Uterus (tissue), 4 donors: Measurements from ENCODE around the gene PGK1. TPM values are rescaled to one million over a fixed set of nuclear protein-coding genes. Genes with fewer than 3 reads are reported as not detected.
"Not testable (repeated sequence)": the region's sequence is repeated elsewhere in the genome, so short reads cannot be mapped to it uniquely, and the experiment has no call there.

Experiments
- DNase-seq, 2 donors: peaks; one replicate each; pipeline ENCODE4 v3.0.0-alpha.2; 2019 to 2020
- H3K27ac ChIP-seq, 2 donors: fragments of 200-600 bp; sonication (generic); 1 replicate in 1 of 2; 2 replicates in 1 of 2; pipeline ENCODE4 v1.5.1; 2016 to 2018
- H3K27me3 ChIP-seq, 2 donors: fragments of 200-600 bp; sonication (generic); one replicate each; pipeline ENCODE4 v1.5.1; 2018 to 2019; ENCODE audit warnings: control low read depth in 1 of 2
- H3K36me3 ChIP-seq, 2 donors: fragments of 200-600 bp; sonication (generic); one replicate each; pipeline ENCODE4 v1.5.1; 2019; ENCODE audit warnings: control low read depth in 1 of 2
- H3K4me1 ChIP-seq, 2 donors: fragments of 200-600 bp; sonication (generic); one replicate each; pipeline ENCODE4 v1.5.1; 2018 to 2019; ENCODE audit warnings: control low read depth in 1 of 2
- H3K4me3 ChIP-seq, 2 donors: fragments of 200-600 bp; sonication (generic); 1 replicate in 1 of 2; 2 replicates in 1 of 2; pipeline ENCODE4 v1.5.1; 2018 to 2019; ENCODE audit warnings: mild to moderate bottlenecking in 1 of 2
- H3K9me3 ChIP-seq, 2 donors: fragments of 200-600 bp; sonication (generic); one replicate each; pipeline ENCODE4 v1.5.1; 2019; ENCODE audit warnings: control low read depth in 1 of 2
- POLR2A ChIP-seq, 2 donors: fragments of 450-650 bp; IDR thresholded peaks; one replicate each; pipeline ENCODE4 v1.6.1; 2016; ENCODE audit warnings: antibody characterized with exemption in 2 of 2, mild to moderate bottlenecking in 1 of 2, moderate library complexity in 1 of 2
- intact Hi-C: fragments of 100-400 bp; cut with DNase I; formaldehyde crosslinking; loops from one replicate; pipeline ENCODE4 v1.15.1; 2023; ENCODE audit warnings: low total_unique reads
- total RNA-seq, 4 donors: library from RNA; depleted of rRNA in 3 of 4; stranded (reverse); fragments of >200 nt in 3 of 4; gene quantifications; one replicate each; pipeline versions ENCODE4 v1.1.0 to v1.2.4, GENCODE V29; 2014 to 2023
- TF ChIP-seq, protein P1 (sequence below), 4 experiments: fragments of 200-600 bp in 2 of 4; fragments of 450-650 bp in 2 of 4; sonication (generic) in 2 of 4; IDR thresholded peaks; one replicate each; pipeline ENCODE4 v1.5.1; 2016 to 2019; ENCODE audit warnings: antibody characterized with exemption in 4 of 4, mild to moderate bottlenecking in 2 of 4, moderate library complexity in 1 of 4
- donor health status: DM: yes; HTN: yes; CAD: no.

The PGK1 gene
- total RNA-seq, 4 donors from 2014 or later: 84.5 to 151 (median 132) TPM

- no peak for TF ChIP-seq POLR2A (IDR thresholded peaks at IDR 0.05)
- TF ChIP-seq, protein P1, sequence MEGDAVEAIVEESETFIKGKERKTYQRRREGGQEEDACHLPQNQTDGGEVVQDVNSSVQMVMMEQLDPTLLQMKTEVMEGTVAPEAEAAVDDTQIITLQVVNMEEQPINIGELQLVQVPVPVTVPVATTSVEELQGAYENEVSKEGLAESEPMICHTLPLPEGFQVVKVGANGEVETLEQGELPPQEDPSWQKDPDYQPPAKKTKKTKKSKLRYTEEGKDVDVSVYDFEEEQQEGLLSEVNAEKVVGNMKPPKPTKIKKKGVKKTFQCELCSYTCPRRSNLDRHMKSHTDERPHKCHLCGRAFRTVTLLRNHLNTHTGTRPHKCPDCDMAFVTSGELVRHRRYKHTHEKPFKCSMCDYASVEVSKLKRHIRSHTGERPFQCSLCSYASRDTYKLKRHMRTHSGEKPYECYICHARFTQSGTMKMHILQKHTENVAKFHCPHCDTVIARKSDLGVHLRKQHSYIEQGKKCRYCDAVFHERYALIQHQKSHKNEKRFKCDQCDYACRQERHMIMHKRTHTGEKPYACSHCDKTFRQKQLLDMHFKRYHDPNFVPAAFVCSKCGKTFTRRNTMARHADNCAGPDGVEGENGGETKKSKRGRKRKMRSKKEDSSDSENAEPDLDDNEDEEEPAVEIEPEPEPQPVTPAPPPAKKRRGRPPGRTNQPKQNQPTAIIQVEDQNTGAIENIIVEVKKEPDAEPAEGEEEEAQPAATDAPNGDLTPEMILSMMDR (IDR thresholded peaks at IDR 0.05): no peak
- Histone ChIP-seq H3K36me3 (no peaks in the 10 kb centered on the region), H3K27me3 (no peaks in the 10 kb centered on the region), H3K4me3 (no peak overlapping the region), H3K4me1 (no peaks in the 10 kb centered on the region), H3K9me3 (no peaks in the 10 kb centered on the region), H3K27ac (no peak overlapping the region)
- no peak for DNase-seq
- intact Hi-C loops: no loop called here
These were observed 32.7 kb upstream of the PGK1 start for GRCh38 chrX:78071331-78071730.

DNA sequence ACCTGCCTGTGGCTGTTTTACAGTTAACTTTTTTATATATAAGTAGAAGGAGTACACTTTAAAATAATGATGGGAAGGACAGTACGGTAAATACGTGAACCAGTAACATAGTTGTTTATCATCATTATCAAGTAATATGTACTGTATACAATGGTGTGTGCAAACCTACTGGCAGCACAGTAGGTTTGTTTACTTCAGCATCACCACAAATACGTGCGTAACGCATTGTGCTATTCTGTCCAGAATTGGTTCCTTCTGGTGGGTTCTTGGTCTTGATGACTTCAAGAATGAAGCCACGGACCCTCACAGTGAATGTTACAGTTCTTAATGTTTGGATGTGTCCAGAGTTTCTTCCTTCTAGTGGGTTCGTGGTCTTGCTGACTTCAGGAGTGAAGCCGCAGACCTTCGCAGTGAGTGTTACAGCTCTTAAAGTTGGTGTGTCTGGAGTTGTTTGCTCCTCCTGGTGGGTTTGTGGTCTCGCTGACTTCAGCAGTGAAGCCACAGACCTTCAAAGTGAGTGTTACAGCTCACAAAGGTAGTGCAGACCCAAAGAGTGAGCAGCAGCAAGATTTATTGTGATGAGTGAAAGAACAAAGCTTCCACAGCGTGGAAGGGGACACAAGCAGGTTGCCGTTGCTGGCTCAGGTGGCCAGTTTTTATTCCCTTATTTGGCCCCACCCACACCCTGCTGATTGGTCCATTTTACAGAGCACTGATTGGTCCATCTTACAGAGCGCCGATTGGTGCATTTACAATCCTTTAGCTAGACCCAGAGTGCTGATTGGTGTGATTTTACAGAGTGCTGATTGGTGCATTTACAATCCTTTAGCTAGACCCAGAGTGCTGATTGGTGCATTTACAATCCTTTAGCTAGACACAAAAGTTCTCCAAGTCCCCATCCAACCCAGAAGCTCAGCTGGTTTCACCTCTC is 30.6 kb upstream of the PGK1 start:
- H3K27ac ChIP-seq, H3K9me3 ChIP-seq, H3K36me3 ChIP-seq, H3K27me3 ChIP-seq, DNase-seq, intact Hi-C loops, H3K4me1 ChIP-seq, H3K4me3 ChIP-seq: not testable (repeated sequence)

DNA sequence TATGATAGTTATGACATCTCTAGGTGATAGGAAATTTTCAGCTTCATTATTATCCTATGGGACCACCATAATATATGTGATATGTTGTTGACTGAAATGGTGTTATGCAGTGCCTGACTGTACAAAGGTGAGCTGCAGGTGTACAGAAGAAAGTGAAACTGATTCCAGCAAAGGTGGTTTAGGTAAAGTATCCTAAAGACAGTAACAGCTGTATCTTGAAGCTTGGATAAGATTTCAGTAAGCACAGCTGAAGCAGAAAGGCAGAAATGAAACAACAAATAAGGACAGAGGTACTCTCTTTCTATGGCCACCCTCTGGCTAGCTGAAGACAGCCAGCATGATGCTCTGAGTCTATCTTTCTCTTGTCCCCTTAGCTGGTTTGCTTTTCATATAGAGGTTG is 30.0 kb upstream of the PGK1 start:
- H3K27ac ChIP-seq: no peak overlapping the region
- no peaks in the 10 kb centered on the region for H3K9me3 ChIP-seq
- intact Hi-C loops: no loop called here
- no peaks in the 10 kb centered on the region for H3K27me3 ChIP-seq
- no peak for TF ChIP-seq POLR2A (IDR thresholded peaks at IDR 0.05)
- TF ChIP-seq, protein P1 (IDR thresholded peaks at IDR 0.05): no peak
- no peak for DNase-seq
- H3K4me3 ChIP-seq: no peak overlapping the region
- H3K4me1 ChIP-seq: no peaks in the 10 kb centered on the region
- H3K36me3 ChIP-seq: no peaks in the 10 kb centered on the region

GRCh38 chrX:78075787-78076389 is 28.2 kb upstream of the PGK1 start:
- intact Hi-C loops: no loop called here
- DNase-seq: no peak
- Histone ChIP-seq H3K9me3 (no peaks in the 10 kb centered on the region), H3K4me1 (no peaks in the 10 kb centered on the region), H3K27me3 (no peaks in the 10 kb centered on the region), H3K4me3 (no peak overlapping the region), H3K36me3 (no peaks in the 10 kb centered on the region), H3K27ac (no peak overlapping the region)
- TF ChIP-seq, protein P1 (IDR thresholded peaks at IDR 0.05): no peak
- TF ChIP-seq POLR2A (IDR thresholded peaks at IDR 0.05): no peak

DNA sequence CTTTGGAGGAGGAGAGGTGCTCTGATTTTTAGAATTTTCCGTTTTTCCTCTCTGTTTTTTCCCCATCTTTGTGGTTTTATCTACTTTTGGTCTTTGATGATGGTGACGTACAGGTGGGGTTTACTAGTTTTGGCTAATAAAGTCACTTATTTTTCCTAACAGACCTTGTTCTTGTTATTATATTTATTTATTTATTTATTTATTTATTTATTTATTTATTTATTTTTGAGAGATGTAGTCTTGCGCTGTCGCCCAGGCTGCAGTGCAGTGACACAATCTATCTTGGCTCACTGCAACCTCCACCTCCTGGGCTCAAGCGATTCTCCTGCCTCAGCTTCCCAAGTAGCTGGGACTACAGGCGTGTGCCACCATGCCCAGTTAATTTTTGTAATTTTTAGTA is 22.6 kb upstream of the PGK1 start:
- H3K4me3 ChIP-seq, DNase-seq, H3K9me3 ChIP-seq, H3K27ac ChIP-seq, H3K4me1 ChIP-seq, H3K36me3 ChIP-seq, H3K27me3 ChIP-seq, intact Hi-C loops: not testable (repeated sequence)

DNA sequence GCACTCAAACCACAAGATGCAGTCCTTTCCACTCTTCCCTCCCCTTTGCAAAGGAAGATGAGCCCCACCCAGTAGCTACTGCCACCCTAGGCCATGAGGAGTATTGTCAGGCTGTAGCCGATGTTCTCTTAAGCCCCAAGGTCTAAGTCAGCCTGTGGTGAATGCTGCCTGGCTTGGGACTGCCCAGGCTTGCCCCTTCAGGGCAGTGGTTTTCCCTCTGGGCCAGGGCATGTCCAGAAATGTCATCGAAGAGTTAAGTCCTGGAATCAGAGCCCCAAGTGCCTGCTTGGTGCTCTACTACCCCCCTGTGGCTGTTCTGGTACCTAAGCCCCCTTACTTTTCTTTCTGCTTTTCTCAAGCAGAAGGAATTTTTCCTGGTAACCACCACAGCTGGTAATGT is 11.8 kb upstream of the PGK1 start:
- TF ChIP-seq, protein P1 (IDR thresholded peaks at IDR 0.05): no peak
- TF ChIP-seq POLR2A (IDR thresholded peaks at IDR 0.05): no peak
- H3K4me3 ChIP-seq: no peak overlapping the region
- no peaks in the 10 kb centered on the region for H3K9me3 ChIP-seq
- no peaks in the 10 kb centered on the region for H3K4me1 ChIP-seq
- intact Hi-C loops: no loop called here
- H3K27ac ChIP-seq: no peak overlapping the region
- no peaks in the 10 kb centered on the region for H3K36me3 ChIP-seq
- no peak for DNase-seq
- no peaks in the 10 kb centered on the region for H3K27me3 ChIP-seq
